Measurements from ENCODE around the gene ERBB4. TPM values are rescaled to one million over a fixed set of nuclear protein-coding genes. Genes with fewer than 3 reads are reported as not detected.

ERBB4 gene
- total RNA-seq, 1 donor from 2014 or later = 9.9 TPM

DNA sequence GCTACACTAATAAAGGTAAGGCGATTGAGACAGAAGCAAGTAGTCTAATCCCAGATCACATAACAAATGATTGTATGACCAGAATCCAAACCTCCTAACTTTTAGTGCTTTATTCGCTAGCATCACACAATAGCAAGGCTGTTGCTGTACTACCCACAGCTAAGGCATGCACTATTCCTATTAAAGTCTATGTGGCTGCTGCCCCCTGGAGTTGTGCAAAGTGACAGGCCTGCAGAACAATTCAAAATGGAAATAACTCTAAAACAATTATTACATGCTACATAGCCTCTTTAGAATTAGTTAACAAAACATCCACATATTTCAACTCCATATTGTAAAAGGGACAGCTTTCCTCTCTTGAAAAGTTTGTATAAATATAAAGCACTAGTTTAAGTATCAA is 6.0 kb downstream of the ERBB4 start:
- TF ChIP-seq, protein P1, sequence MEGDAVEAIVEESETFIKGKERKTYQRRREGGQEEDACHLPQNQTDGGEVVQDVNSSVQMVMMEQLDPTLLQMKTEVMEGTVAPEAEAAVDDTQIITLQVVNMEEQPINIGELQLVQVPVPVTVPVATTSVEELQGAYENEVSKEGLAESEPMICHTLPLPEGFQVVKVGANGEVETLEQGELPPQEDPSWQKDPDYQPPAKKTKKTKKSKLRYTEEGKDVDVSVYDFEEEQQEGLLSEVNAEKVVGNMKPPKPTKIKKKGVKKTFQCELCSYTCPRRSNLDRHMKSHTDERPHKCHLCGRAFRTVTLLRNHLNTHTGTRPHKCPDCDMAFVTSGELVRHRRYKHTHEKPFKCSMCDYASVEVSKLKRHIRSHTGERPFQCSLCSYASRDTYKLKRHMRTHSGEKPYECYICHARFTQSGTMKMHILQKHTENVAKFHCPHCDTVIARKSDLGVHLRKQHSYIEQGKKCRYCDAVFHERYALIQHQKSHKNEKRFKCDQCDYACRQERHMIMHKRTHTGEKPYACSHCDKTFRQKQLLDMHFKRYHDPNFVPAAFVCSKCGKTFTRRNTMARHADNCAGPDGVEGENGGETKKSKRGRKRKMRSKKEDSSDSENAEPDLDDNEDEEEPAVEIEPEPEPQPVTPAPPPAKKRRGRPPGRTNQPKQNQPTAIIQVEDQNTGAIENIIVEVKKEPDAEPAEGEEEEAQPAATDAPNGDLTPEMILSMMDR (conservative IDR thresholded peaks at IDR 0.05) = peak; percentile 71
- no peaks in the 10 kb centered on the region for H3K36me3 Mint-ChIP-seq
- peaks cover 12% of the 10 kb centered on the region for H3K4me1 Mint-ChIP-seq (ENCODE audit: unreplicated experiment)
- no peak overlapping the region for H3K4me3 Mint-ChIP-seq
- H3K27me3 Mint-ChIP-seq = peaks cover 42% of the 10 kb centered on the region
- DNase-seq (ENCODE audit: extremely low spot score, unreplicated experiment) = no peak
- H3K9me3 Mint-ChIP-seq = no peaks in the 10 kb centered on the region
- no peak overlapping the region for H3K27ac Mint-ChIP-seq

DNA sequence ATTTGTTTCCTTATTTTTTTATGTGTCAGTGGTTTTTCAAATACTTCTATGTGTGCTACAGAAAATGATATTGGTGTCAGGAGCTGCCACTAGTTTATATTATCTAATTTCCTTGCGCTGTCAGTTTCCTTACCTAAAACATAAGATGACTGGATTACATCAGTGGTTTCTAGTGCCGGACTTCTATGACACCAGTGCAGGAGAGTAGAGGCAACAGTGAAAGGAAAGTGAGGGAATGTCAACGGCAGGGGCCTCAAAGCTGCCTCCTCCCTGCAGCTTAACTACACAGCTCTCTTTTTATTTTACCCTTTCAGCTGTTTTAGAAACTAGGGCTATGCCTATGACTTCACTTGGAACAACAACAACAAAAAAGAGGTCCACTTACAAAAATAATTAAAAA is 6.5 kb downstream of the ERBB4 start:
- TF ChIP-seq, protein P1 (conservative IDR thresholded peaks at IDR 0.05) = no peak
- peaks cover 12% of the 10 kb centered on the region for H3K4me1 Mint-ChIP-seq (ENCODE audit: unreplicated experiment)
- DNase-seq (ENCODE audit: extremely low spot score, unreplicated experiment) = no peak
- H3K27me3 Mint-ChIP-seq = peaks cover 37% of the 10 kb centered on the region
- no peaks in the 10 kb centered on the region for H3K9me3 Mint-ChIP-seq
- H3K4me3 Mint-ChIP-seq = no peak overlapping the region
- no peak overlapping the region for H3K27ac Mint-ChIP-seq
- H3K36me3 Mint-ChIP-seq = no peaks in the 10 kb centered on the region

DNA sequence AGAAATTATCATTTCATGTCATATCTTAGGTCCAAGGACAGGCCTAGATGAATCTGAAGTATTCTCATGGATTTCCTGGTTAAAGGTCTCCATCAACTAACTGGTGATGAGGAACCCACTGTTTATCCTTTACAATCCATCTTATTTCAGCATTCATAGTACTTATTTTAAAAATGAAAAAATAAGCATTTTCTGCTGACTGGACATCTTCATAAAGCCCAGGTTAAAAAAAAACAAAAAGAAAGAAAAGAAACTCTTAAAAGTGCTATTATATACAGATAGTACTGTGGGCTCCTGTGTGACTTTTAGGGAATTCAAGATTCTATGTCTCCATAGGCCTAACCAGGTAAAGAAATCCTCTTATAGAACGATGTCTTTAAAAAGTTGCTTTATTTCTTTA is 7.1 kb downstream of the ERBB4 start:
- Mint-ChIP-seq H3K27me3 (peaks cover 31% of the 10 kb centered on the region), H3K4me1 (ENCODE audit: unreplicated experiment) (peaks cover 7% of the 10 kb centered on the region), H3K27ac (no peak overlapping the region), H3K4me3 (no peak overlapping the region), H3K9me3 (no peaks in the 10 kb centered on the region), H3K36me3 (no peaks in the 10 kb centered on the region)
- DNase-seq (ENCODE audit: extremely low spot score, unreplicated experiment) = no peak
- TF ChIP-seq, protein P1 (conservative IDR thresholded peaks at IDR 0.05) = no peak

- TF ChIP-seq, protein P1 (conservative IDR thresholded peaks at IDR 0.05) = no peak
- Mint-ChIP-seq H3K9me3 (no peaks in the 10 kb centered on the region), H3K36me3 (no peaks in the 10 kb centered on the region), H3K27ac (no peak overlapping the region), H3K27me3 (peaks cover 26% of the 10 kb centered on the region), H3K4me3 (no peak overlapping the region), H3K4me1 (ENCODE audit: unreplicated experiment) (peaks cover 3% of the 10 kb centered on the region)
- no peak for DNase-seq (ENCODE audit: extremely low spot score, unreplicated experiment)
Measured at GRCh38 chr2:212530991-212531390, 7.6 kb downstream of the ERBB4 start.

DNA sequence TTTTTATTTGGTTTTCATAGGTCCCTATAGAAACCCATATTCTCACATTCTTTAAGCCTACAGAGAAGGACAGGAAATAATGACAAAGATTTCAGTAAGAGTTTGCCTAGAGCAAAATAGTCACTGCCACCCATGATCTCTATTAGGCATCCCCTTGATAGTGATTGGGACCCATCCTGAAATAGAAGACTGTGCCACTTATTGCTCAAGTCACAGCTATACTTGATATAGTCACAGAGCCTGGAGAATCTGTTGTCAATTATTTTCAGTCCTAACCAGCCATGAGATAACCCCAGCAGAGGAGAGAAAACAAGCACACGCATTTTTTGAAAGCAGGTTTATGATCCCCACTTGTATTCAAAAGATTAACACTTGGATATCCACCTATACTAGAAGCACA is 8.2 kb downstream of the ERBB4 start:
- TF ChIP-seq, protein P1 (conservative IDR thresholded peaks at IDR 0.05) = no peak
- Mint-ChIP-seq H3K4me3 (no peak overlapping the region), H3K36me3 (no peaks in the 10 kb centered on the region), H3K27me3 (peaks cover 21% of the 10 kb centered on the region), H3K27ac (no peak overlapping the region), H3K4me1 (ENCODE audit: unreplicated experiment) (peaks cover 3% of the 10 kb centered on the region), H3K9me3 (no peaks in the 10 kb centered on the region)
- DNase-seq (ENCODE audit: extremely low spot score, unreplicated experiment) = no peak

Data from type B pancreatic cell (in vitro differentiated cells).